GM23338 (cell line): Measurements from ENCODE around the gene EPHA3. TPM values are rescaled to one million over a fixed set of nuclear protein-coding genes. Genes with fewer than 3 reads are reported as not detected.

Source experiments
- ATAC-seq: fragments of 200-7000 bp; cut with Tn5 transposase; 3 replicates; pipeline ENCODE4 v1.9.1; 2020
- DNase-seq: peaks from one replicate; pipeline ENCODE4 v3.0.0-alpha.2; 2015; ENCODE audit warnings: low spot score
- H2AFZ ChIP-seq: fragments of 200-600 bp; sonication (generic); 2 replicates; pipeline ENCODE4 v1.8.0; 2016; ENCODE audit warnings: antibody characterized with exemption, mild to moderate bottlenecking, moderate library complexity
- H3F3A ChIP-seq: fragments of 200-600 bp; sonication (generic); replicated peaks from 2 replicates; pipeline ENCODE4 v1.8.0; 2017; ENCODE audit warnings: antibody characterized with exemption, mixed run types, low read depth
- H3K27ac ChIP-seq: fragments of 200-600 bp; sonication (generic); 2 replicates; pipeline ENCODE4 v1.6.1; 2016; ENCODE audit warnings: low read depth
- H3K27me3 ChIP-seq: fragments of 200-600 bp; sonication (generic); 2 replicates; pipeline ENCODE4 v1.8.0; 2016; ENCODE audit warnings: mild to moderate bottlenecking, mixed run types, moderate library complexity; ENCODE audit not compliant: insufficient read depth
- H3K36me3 ChIP-seq: fragments of 200-600 bp; sonication (generic); 2 replicates; pipeline ENCODE4 v1.8.0; 2016; ENCODE audit warnings: mild to moderate bottlenecking; ENCODE audit not compliant: insufficient read depth
- H3K4me1 ChIP-seq: fragments of 200-600 bp; sonication (generic); 2 replicates; pipeline ENCODE4 v1.8.0; 2016; ENCODE audit warnings: mild to moderate bottlenecking, moderate library complexity; ENCODE audit not compliant: insufficient read depth
- H3K4me2 ChIP-seq: fragments of 200-600 bp; sonication (generic); 2 replicates; pipeline ENCODE4 v1.7.1; 2017; ENCODE audit warnings: mixed run types
- H3K4me3 ChIP-seq: fragments of 200-600 bp; sonication (generic); 2 replicates; pipeline ENCODE4 v1.6.1; 2016; ENCODE audit warnings: mixed run types
- H3K79me2 ChIP-seq: fragments of 200-600 bp; sonication (generic); replicated peaks from 2 replicates; pipeline ENCODE4 v1.8.0; 2017; ENCODE audit warnings: mild to moderate bottlenecking; ENCODE audit not compliant: insufficient read depth
- H3K9me2 ChIP-seq: fragments of 200-600 bp; sonication (generic); 2 replicates; pipeline ENCODE4 v1.8.0; 2017; ENCODE audit not compliant: insufficient read depth
- H4K20me1 ChIP-seq: fragments of 200-600 bp; sonication (generic); replicated peaks from 2 replicates; pipeline ENCODE4 v1.8.0; 2017; ENCODE audit warnings: mild to moderate bottlenecking; ENCODE audit not compliant: insufficient read depth
- H3K27ac Mint-ChIP-seq: 2 replicates; pipeline ENCODE4 v1.8.0; 2020; ENCODE audit warnings: inconsistent platforms, mild to moderate bottlenecking, moderate library complexity, mixed read lengths
- H3K27me3 Mint-ChIP-seq: 3 replicates; pipeline ENCODE4 v1.8.0; 2022; ENCODE audit warnings: low read depth, mild to moderate bottlenecking, moderate library complexity, mixed read lengths, inconsistent platforms; ENCODE audit not compliant: insufficient read depth, poor library complexity
- H3K36me3 Mint-ChIP-seq: 3 replicates; pipeline ENCODE4 v1.8.0; 2021; ENCODE audit warnings: low read depth, mild to moderate bottlenecking, inconsistent platforms, moderate library complexity, mixed read lengths
- H3K4me1 Mint-ChIP-seq: 3 replicates; pipeline ENCODE4 v1.8.0; 2020; ENCODE audit warnings: mild to moderate bottlenecking, inconsistent platforms, mixed read lengths
- H3K4me3 Mint-ChIP-seq: 3 replicates; pipeline ENCODE4 v1.8.0; 2021; ENCODE audit warnings: moderate library complexity, mild to moderate bottlenecking, inconsistent platforms, mixed read lengths
- H3K9me3 Mint-ChIP-seq: 3 replicates; pipeline ENCODE4 v1.8.0; 2020; ENCODE audit warnings: moderate library complexity, mild to moderate bottlenecking, inconsistent platforms, mixed read lengths
- CREB1 ChIP-seq: fragments of 250-450 bp; sonication (Bioruptor Pico); IDR thresholded peaks from 2 replicates; pipeline ENCODE4 v1.5.0; 2020; ENCODE audit warnings: low read depth, mild to moderate bottlenecking, moderate library complexity
- CTCF ChIP-seq, 2 experiments: fragments of 200-600 bp in 1 of 2; sonication (generic) in 1 of 2; conservative IDR thresholded peaks; 2 replicates each; pipeline versions ENCODE4 v1.5.1 to v1.6.1; 2016 to 2017; ENCODE audit warnings: antibody characterized with exemption in 2 of 2, low read depth in 2 of 2, mild to moderate bottlenecking in 2 of 2, moderate library complexity in 1 of 2
- ETS1 ChIP-seq: IDR thresholded peaks from 2 replicates; pipeline ENCODE4 v1.6.1; 2016; ENCODE audit warnings: antibody characterized with exemption
- EZH2 ChIP-seq: fragments of 200-600 bp; sonication (generic); IDR thresholded peaks from one replicate; pipeline ENCODE4 v1.8.0; 2017; ENCODE audit warnings: antibody characterized with exemption, mild to moderate bottlenecking, low read depth; ENCODE audit not compliant: unreplicated experiment
- EZH2phosphoT487 ChIP-seq: fragments of 200-600 bp; sonication (generic); IDR thresholded peaks from one replicate; pipeline ENCODE4 v1.8.1; 2018; ENCODE audit warnings: antibody characterized with exemption; ENCODE audit not compliant: unreplicated experiment
- JUNB ChIP-seq: IDR thresholded peaks from one replicate; pipeline ENCODE4 v1.6.1; 2016; ENCODE audit warnings: antibody characterized with exemption; ENCODE audit not compliant: unreplicated experiment
- NANOG ChIP-seq: IDR thresholded peaks from 2 replicates; pipeline ENCODE4 v1.6.1; 2016; ENCODE audit warnings: antibody characterized with exemption, borderline replicate concordance
- POLR2AphosphoS5 ChIP-seq: IDR thresholded peaks from 2 replicates; pipeline ENCODE4 v1.6.1; 2016; ENCODE audit warnings: antibody characterized with exemption, low read depth
- REST ChIP-seq: IDR thresholded peaks from one replicate; pipeline ENCODE4 v1.6.1; 2018; ENCODE audit warnings: antibody characterized with exemption; ENCODE audit not compliant: unreplicated experiment
- STAT1 ChIP-seq: IDR thresholded peaks from one replicate; pipeline ENCODE4 v1.6.1; 2016; ENCODE audit warnings: antibody characterized with exemption; ENCODE audit not compliant: unreplicated experiment
- ZNF114 ChIP-seq: fragments of 250-450 bp; sonication (Bioruptor Pico); IDR thresholded peaks from 2 replicates; pipeline ENCODE4 v1.5.0; 2020; ENCODE audit warnings: mild to moderate bottlenecking, moderate library complexity
- ZNF331 ChIP-seq: fragments of 250-450 bp; sonication (Bioruptor Pico); IDR thresholded peaks from 2 replicates; pipeline ENCODE4 v1.5.0; 2020; ENCODE audit warnings: low read depth, mild to moderate bottlenecking, moderate library complexity
- polyA plus RNA-seq: library from polyadenylated mRNA; unstranded; fragments of >200 nt; fragmentation: Nextera tagmentation; extraction: Ambion mirVana; gene quantifications from 2 replicates; pipeline ENCODE4 v1.2.1, GENCODE V29; 2016
- total RNA-seq: library from RNA; depleted of rRNA; stranded (reverse); fragments of >200 nt; shearing (Covaris generic); gene quantifications from 2 replicates; pipeline ENCODE4 v1.2.3, GENCODE V29; 2014
- TF ChIP-seq, protein P1 (sequence below): fragments of 250-450 bp; sonication (Bioruptor Pico); IDR thresholded peaks from 2 replicates; pipeline ENCODE4 v1.5.0; 2020; ENCODE audit warnings: mild to moderate bottlenecking, moderate library complexity

Gene EPHA3
- total and polyA plus RNA-seq, 2 experiments from 2014 or later: 0.05 to 0.21 TPM

DNA sequence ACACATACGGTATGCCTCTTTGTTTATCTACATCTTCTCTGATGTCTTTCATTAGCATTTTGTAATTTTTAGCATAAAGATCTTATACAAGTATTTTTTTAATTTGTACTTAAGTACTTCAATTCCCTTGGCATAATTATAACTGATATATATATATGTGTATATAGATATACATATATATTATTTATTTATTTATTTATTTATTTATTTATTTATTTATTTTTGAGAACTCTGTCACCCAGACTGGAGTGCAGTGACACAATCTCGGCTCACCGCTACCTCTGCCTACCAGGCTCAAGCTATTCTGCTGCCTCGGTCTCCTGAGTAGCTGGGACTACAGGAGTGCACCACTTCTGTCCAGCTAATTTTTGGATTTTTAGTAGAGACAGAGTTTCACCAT lies 382.7 kb downstream of the EPHA3 start:
- no peaks in the 10 kb centered on the region for H3F3A ChIP-seq
- H3K4me3 ChIP-seq: no peak overlapping the region
- H3K4me2 ChIP-seq: no peak overlapping the region
- no peaks in the 10 kb centered on the region; the same call in 2 of the 3 replicates for H3K9me3 Mint-ChIP-seq
- DNase-seq: no peak
- no peak for TF ChIP-seq ETS1
- TF ChIP-seq EZH2: no peak
- no peak for TF ChIP-seq ZNF114
- no peak for TF ChIP-seq NANOG
- TF ChIP-seq CREB1 (CRISPR knock-in tag): no peak
- no peak for TF ChIP-seq ZNF331 (CRISPR knock-in tag)
- TF ChIP-seq, protein P1, sequence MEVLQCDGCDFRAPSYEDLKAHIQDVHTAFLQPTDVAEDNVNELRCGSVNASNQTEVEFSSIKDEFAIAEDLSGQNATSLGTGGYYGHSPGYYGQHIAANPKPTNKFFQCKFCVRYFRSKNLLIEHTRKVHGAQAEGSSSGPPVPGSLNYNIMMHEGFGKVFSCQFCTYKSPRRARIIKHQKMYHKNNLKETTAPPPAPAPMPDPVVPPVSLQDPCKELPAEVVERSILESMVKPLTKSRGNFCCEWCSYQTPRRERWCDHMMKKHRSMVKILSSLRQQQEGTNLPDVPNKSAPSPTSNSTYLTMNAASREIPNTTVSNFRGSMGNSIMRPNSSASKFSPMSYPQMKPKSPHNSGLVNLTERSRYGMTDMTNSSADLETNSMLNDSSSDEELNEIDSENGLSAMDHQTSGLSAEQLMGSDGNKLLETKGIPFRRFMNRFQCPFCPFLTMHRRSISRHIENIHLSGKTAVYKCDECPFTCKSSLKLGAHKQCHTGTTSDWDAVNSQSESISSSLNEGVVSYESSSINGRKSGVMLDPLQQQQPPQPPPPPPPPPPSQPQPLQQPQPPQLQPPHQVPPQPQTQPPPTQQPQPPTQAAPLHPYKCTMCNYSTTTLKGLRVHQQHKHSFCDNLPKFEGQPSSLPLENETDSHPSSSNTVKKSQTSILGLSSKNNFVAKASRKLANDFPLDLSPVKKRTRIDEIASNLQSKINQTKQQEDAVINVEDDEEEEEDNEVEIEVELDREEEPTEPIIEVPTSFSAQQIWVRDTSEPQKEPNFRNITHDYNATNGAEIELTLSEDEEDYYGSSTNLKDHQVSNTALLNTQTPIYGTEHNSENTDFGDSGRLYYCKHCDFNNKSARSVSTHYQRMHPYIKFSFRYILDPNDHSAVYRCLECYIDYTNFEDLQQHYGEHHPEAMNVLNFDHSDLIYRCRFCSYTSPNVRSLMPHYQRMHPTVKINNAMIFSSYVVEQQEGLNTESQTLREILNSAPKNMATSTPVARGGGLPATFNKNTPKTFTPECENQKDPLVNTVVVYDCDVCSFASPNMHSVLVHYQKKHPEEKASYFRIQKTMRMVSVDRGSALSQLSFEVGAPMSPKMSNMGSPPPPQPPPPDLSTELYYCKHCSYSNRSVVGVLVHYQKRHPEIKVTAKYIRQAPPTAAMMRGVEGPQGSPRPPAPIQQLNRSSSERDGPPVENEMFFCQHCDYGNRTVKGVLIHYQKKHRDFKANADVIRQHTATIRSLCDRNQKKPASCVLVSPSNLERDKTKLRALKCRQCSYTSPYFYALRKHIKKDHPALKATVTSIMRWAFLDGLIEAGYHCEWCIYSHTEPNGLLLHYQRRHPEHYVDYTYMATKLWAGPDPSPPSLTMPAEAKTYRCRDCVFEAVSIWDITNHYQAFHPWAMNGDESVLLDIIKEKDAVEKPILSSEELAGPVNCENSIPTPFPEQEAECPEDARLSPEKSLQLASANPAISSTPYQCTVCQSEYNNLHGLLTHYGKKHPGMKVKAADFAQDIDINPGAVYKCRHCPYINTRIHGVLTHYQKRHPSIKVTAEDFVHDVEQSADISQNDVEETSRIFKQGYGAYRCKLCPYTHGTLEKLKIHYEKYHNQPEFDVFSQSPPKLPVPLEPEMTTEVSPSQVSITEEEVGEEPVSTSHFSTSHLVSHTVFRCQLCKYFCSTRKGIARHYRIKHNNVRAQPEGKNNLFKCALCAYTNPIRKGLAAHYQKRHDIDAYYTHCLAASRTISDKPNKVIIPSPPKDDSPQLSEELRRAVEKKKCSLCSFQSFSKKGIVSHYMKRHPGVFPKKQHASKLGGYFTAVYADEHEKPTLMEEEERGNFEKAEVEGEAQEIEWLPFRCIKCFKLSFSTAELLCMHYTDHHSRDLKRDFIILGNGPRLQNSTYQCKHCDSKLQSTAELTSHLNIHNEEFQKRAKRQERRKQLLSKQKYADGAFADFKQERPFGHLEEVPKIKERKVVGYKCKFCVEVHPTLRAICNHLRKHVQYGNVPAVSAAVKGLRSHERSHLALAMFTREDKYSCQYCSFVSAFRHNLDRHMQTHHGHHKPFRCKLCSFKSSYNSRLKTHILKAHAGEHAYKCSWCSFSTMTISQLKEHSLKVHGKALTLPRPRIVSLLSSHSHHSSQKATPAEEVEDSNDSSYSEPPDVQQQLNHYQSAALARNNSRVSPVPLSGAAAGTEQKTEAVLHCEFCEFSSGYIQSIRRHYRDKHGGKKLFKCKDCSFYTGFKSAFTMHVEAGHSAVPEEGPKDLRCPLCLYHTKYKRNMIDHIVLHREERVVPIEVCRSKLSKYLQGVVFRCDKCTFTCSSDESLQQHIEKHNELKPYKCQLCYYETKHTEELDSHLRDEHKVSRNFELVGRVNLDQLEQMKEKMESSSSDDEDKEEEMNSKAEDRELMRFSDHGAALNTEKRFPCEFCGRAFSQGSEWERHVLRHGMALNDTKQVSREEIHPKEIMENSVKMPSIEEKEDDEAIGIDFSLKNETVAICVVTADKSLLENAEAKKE: no peak
- TF ChIP-seq STAT1: no peak
- no peak for TF ChIP-seq EZH2phosphoT487
- no peak for TF ChIP-seq CTCF (conservative IDR thresholded peaks at IDR 0.05; ENCODE audit: low read depth in 2 of 2)
- no peak for TF ChIP-seq REST
- TF ChIP-seq JUNB: no peak
- TF ChIP-seq POLR2AphosphoS5: no peak
- H4K20me1 ChIP-seq: no peaks in the 10 kb centered on the region
- no peak overlapping the region for H3K27ac ChIP-seq
- peaks cover 8% of the 10 kb centered on the region; the same call in 2 of the 3 replicates for H3K4me1 Mint-ChIP-seq
- no peaks in the 10 kb centered on the region for H3K27me3 ChIP-seq
- no peaks in the 10 kb centered on the region for H3K36me3 Mint-ChIP-seq
- no peaks in the 10 kb centered on the region for H3K36me3 ChIP-seq
- no peaks in the 10 kb centered on the region for H3K9me2 ChIP-seq
- no peak for ATAC-seq
- H3K27ac Mint-ChIP-seq: no peak overlapping the region
- H3K27me3 Mint-ChIP-seq: no peaks in the 10 kb centered on the region
- no peak overlapping the region for H2AFZ ChIP-seq
- no peaks in the 10 kb centered on the region for H3K4me1 ChIP-seq
- no peaks in the 10 kb centered on the region for H3K79me2 ChIP-seq
- H3K4me3 Mint-ChIP-seq: no peak overlapping the region
